WTC11 (cell line): Measurements from ENCODE around the gene RPS6KA2. TPM values are rescaled to one million over a fixed set of nuclear protein-coding genes. Genes with fewer than 3 reads are reported as not detected.

Experiments
- ATAC-seq: fragments of 200-7000 bp; cut with Tn5 transposase; 2 replicates; pipeline ENCODE4 v1.10.0; 2021; ENCODE audit warnings: mild to moderate bottlenecking, moderate library complexity
- CTCF ChIA-PET: fragments of 300-600 bp; sonication (Branson Sonifier 250); formaldehyde crosslinking; loops from one replicate; lab custom pipeline; 2021; ENCODE audit warnings: antibody characterized with exemption; lab: Charles Lee
- POLR2A ChIA-PET: fragments of 350-600 bp; sonication (Branson Sonifier 250); formaldehyde crosslinking; loops from one replicate; lab custom pipeline; 2021; ENCODE audit warnings: antibody characterized with exemption; lab: Charles Lee
- DNase-seq: peaks from one replicate; pipeline ENCODE4 v3.0.0; 2021; ENCODE audit warnings: low spot score
- H3K27ac Mint-ChIP-seq: 2 replicates; pipeline ENCODE4 v1.8.0; 2021; ENCODE audit warnings: mixed read lengths
- H3K27me3 Mint-ChIP-seq: 2 replicates; pipeline ENCODE4 v1.8.0; 2021; ENCODE audit warnings: low read depth, mild to moderate bottlenecking, moderate library complexity, mixed read lengths
- H3K36me3 Mint-ChIP-seq: 2 replicates; pipeline ENCODE4 v1.8.0; 2021; ENCODE audit warnings: mixed read lengths
- H3K4me1 Mint-ChIP-seq: 2 replicates; pipeline ENCODE4 v1.8.0; 2022; ENCODE audit warnings: mixed read lengths
- H3K4me3 Mint-ChIP-seq: 2 replicates; pipeline ENCODE4 v1.8.0; 2021; ENCODE audit warnings: mild to moderate bottlenecking, moderate library complexity, mixed read lengths
- H3K9me3 Mint-ChIP-seq: 2 replicates; pipeline ENCODE4 v1.8.0; 2021; ENCODE audit warnings: mixed read lengths
- E2F4 ChIP-seq: sonication (generic); formaldehyde crosslinking; IDR thresholded peaks from 2 replicates; pipeline ENCODE4 v1.8.1; 2022; ENCODE audit warnings: low read depth, mild to moderate bottlenecking, moderate library complexity, missing genetic modification reagents, borderline replicate concordance
- E2F5 ChIP-seq: sonication (generic); formaldehyde crosslinking; IDR thresholded peaks from 2 replicates; pipeline ENCODE4 v1.8.1; 2022; ENCODE audit warnings: mild to moderate bottlenecking, moderate library complexity, missing genetic modification reagents
- FOXJ3 ChIP-seq: sonication (generic); formaldehyde crosslinking; IDR thresholded peaks from 2 replicates; pipeline ENCODE4 v1.9.0; 2021; ENCODE audit warnings: missing genetic modification reagents, mild to moderate bottlenecking, borderline replicate concordance
- FOXP1 ChIP-seq: sonication (generic); formaldehyde crosslinking; IDR thresholded peaks from 2 replicates; pipeline ENCODE4 v1.8.0; 2022; ENCODE audit warnings: missing genetic modification reagents, mild to moderate bottlenecking, moderate library complexity, borderline replicate concordance
- GABPB1 ChIP-seq: sonication (generic); formaldehyde crosslinking; IDR thresholded peaks from 2 replicates; pipeline ENCODE4 v1.8.1; 2023; ENCODE audit warnings: mild to moderate bottlenecking, missing genetic modification reagents
- GRHL2 ChIP-seq: fragments of 250-450 bp; sonication (Bioruptor Pico); IDR thresholded peaks from 2 replicates; pipeline ENCODE4 v1.8.0; 2022; ENCODE audit warnings: mild to moderate bottlenecking, moderate library complexity; ENCODE audit not compliant: insufficient replicate concordance, severe bottlenecking
- GTF2I ChIP-seq: fragments of 250-450 bp; sonication (Bioruptor Pico); conservative IDR thresholded peaks from 2 replicates; pipeline ENCODE4 v1.4.0; 2021; ENCODE audit warnings: mild to moderate bottlenecking
- JUN ChIP-seq: sonication (generic); formaldehyde crosslinking; IDR thresholded peaks from 2 replicates; pipeline ENCODE4 v1.8.0; 2023; ENCODE audit warnings: mild to moderate bottlenecking, missing genetic modification reagents
- KAT7 ChIP-seq: sonication (generic); formaldehyde crosslinking; IDR thresholded peaks from 2 replicates; pipeline ENCODE4 v1.8.1; 2023; ENCODE audit warnings: missing genetic modification reagents, mild to moderate bottlenecking, borderline replicate concordance
- MYBL2 ChIP-seq: sonication (generic); formaldehyde crosslinking; IDR thresholded peaks from 2 replicates; pipeline ENCODE4 v1.8.1; 2023; ENCODE audit warnings: mild to moderate bottlenecking, moderate library complexity, missing genetic modification reagents
- NFATC4 ChIP-seq: fragments of 250-450 bp; sonication (Bioruptor Pico); IDR thresholded peaks from 2 replicates; pipeline ENCODE4 v1.9.0; 2021; ENCODE audit warnings: mild to moderate bottlenecking
- NFE2L1 ChIP-seq: sonication (generic); formaldehyde crosslinking; IDR thresholded peaks from 2 replicates; pipeline ENCODE4 v1.8.1; 2023; ENCODE audit warnings: missing genetic modification reagents
- NR1H2 ChIP-seq: sonication (generic); formaldehyde crosslinking; IDR thresholded peaks from 2 replicates; pipeline ENCODE4 v1.9.0; 2021; ENCODE audit warnings: mild to moderate bottlenecking, moderate library complexity, missing genetic modification reagents
- SP1 ChIP-seq: sonication (generic); formaldehyde crosslinking; conservative IDR thresholded peaks from 2 replicates; pipeline ENCODE4 v1.8.1; 2022; ENCODE audit warnings: missing genetic modification reagents
- TEAD1 ChIP-seq: sonication (generic); formaldehyde crosslinking; IDR thresholded peaks from 2 replicates; pipeline ENCODE4 v1.8.0; 2022; ENCODE audit warnings: mild to moderate bottlenecking, missing genetic modification reagents
- USF2 ChIP-seq: sonication (generic); formaldehyde crosslinking; IDR thresholded peaks from 2 replicates; pipeline ENCODE4 v1.8.1; 2023; ENCODE audit warnings: mild to moderate bottlenecking, missing genetic modification reagents, moderate library complexity
- ZNF138 ChIP-seq: sonication (generic); formaldehyde crosslinking; conservative IDR thresholded peaks from 2 replicates; pipeline ENCODE4 v1.8.1; 2022; ENCODE audit warnings: mild to moderate bottlenecking, moderate library complexity, missing genetic modification reagents
- ZNF219 ChIP-seq: sonication (generic); formaldehyde crosslinking; IDR thresholded peaks from 2 replicates; pipeline ENCODE4 v1.8.0; 2023; ENCODE audit warnings: missing genetic modification reagents, mild to moderate bottlenecking, borderline replicate concordance
- ZNF232 ChIP-seq: sonication (generic); formaldehyde crosslinking; IDR thresholded peaks from 2 replicates; pipeline ENCODE4 v1.8.0; 2022; ENCODE audit warnings: mild to moderate bottlenecking, missing genetic modification reagents
- ZNF281 ChIP-seq: sonication (generic); formaldehyde crosslinking; IDR thresholded peaks from 2 replicates; pipeline ENCODE4 v1.8.0; 2023; ENCODE audit warnings: mild to moderate bottlenecking, missing genetic modification reagents
- ZNF317 ChIP-seq: sonication (generic); formaldehyde crosslinking; IDR thresholded peaks from 2 replicates; pipeline ENCODE4 v1.8.1; 2023; ENCODE audit warnings: low read depth, mild to moderate bottlenecking, moderate library complexity, missing genetic modification reagents, borderline replicate concordance
- ZNF396 ChIP-seq: fragments of 250-450 bp; sonication (Bioruptor Pico); IDR thresholded peaks from 2 replicates; pipeline ENCODE4 v1.8.0; 2021; ENCODE audit warnings: mild to moderate bottlenecking, moderate library complexity, borderline replicate concordance
- ZNF512 ChIP-seq: sonication (generic); formaldehyde crosslinking; IDR thresholded peaks from 2 replicates; pipeline ENCODE4 v1.8.1; 2022; ENCODE audit warnings: missing genetic modification reagents, borderline replicate concordance
- ZNF532 ChIP-seq: fragments of 250-450 bp; sonication (Bioruptor Pico); IDR thresholded peaks from 2 replicates; pipeline ENCODE4 v1.9.0; 2021; ENCODE audit warnings: mild to moderate bottlenecking, borderline replicate concordance
- total RNA-seq: library from RNA; stranded (reverse); gene quantifications from 3 replicates; pipeline ENCODE4 v1.2.3, GENCODE V29; 2021

Gene RPS6KA2
- total RNA-seq, 1 experiment from 2014 or later: 24.2 TPM

- Mint-ChIP-seq H3K4me3 (no peak overlapping the region), H3K36me3 (peaks cover 15% of the 10 kb centered on the region), H3K4me1 (peaks cover 4% of the 10 kb centered on the region; the same call in 1 of the 2 replicates), H3K27ac (no peak overlapping the region), H3K9me3 (peaks cover 6% of the 10 kb centered on the region; the same call in 1 of the 2 replicates), H3K27me3 (no peaks in the 10 kb centered on the region)
- CTCF ChIA-PET: no interaction called here
- no peak for TF ChIP-seq NR1H2 (CRISPR knock-in tag)
- TF ChIP-seq SP1: no peak
- no peak for TF ChIP-seq USF2 (CRISPR knock-in tag)
- no peak for TF ChIP-seq MYBL2 (CRISPR knock-in tag)
- no peak for TF ChIP-seq JUN (CRISPR knock-in tag)
- no peak for TF ChIP-seq GABPB1 (CRISPR knock-in tag)
- no peak for TF ChIP-seq ZNF396
- TF ChIP-seq ZNF317 (CRISPR knock-in tag): no peak
- no peak for TF ChIP-seq GRHL2 (CRISPR knock-in tag)
- TF ChIP-seq NFATC4 (CRISPR knock-in tag): no peak
- no peak for TF ChIP-seq ZNF281 (CRISPR knock-in tag)
- no peak for TF ChIP-seq ZNF138 (CRISPR knock-in tag)
- no peak for TF ChIP-seq ZNF219
- TF ChIP-seq ZNF232 (CRISPR knock-in tag): no peak
- no peak for TF ChIP-seq E2F4 (CRISPR knock-in tag)
- no peak for TF ChIP-seq TEAD1
- DNase-seq (no peak), ATAC-seq (no peak)
- POLR2A ChIA-PET: no interaction called here
Observed at GRCh38 chr6:166459906-166460305, 167.1 kb downstream of the RPS6KA2 start.

GRCh38 chr6:166459272-166459671 lies 167.8 kb downstream of the RPS6KA2 start:
- H3K9me3 Mint-ChIP-seq: peaks cover 6% of the 10 kb centered on the region; the same call in 1 of the 2 replicates
- no peak overlapping the region for H3K4me3 Mint-ChIP-seq

More at GRCh38 chr6:166459272-166459671, 167.8 kb downstream of the RPS6KA2 start:
- no peak overlapping the region for H3K27ac Mint-ChIP-seq
- DNase-seq (no peak), ATAC-seq (no peak)
- no peaks in the 10 kb centered on the region for H3K27me3 Mint-ChIP-seq
- H3K36me3 Mint-ChIP-seq: peaks cover 15% of the 10 kb centered on the region
- peaks cover 4% of the 10 kb centered on the region; the same call in 1 of the 2 replicates for H3K4me1 Mint-ChIP-seq
- TF ChIP-seq ZNF532 (CRISPR knock-in tag) (no peak), FOXJ3 (CRISPR knock-in tag) (no peak), ZNF512 (CRISPR knock-in tag) (no peak), GTF2I (CRISPR knock-in tag) (no peak), FOXP1 (CRISPR knock-in tag) (no peak), NFE2L1 (CRISPR knock-in tag) (no peak), E2F5 (CRISPR knock-in tag) (no peak), KAT7 (CRISPR knock-in tag) (no peak)
- ChIA-PET CTCF (no interaction called here), POLR2A (no interaction called here)
